SK-N-SH treated with all-trans-retinoic acid at 6 μM for 48 hours (cell line): ENCODE measurements around the gene WHRN.

Experiments used
- ATAC-seq: fragments of 200-7000 bp; cut with Tn5 transposase; 3 replicates; pipeline ENCODE4 v1.9.1; 2020; ENCODE audit warnings: mild to moderate bottlenecking, moderate library complexity
- ARNTL ChIP-seq: fragments of 450-650 bp; formaldehyde crosslinking; IDR thresholded peaks from 2 replicates; pipeline ENCODE4 v1.5.0; 2020; ENCODE audit warnings: low read depth, mild to moderate bottlenecking, moderate library complexity, borderline replicate concordance
- BACH2 ChIP-seq: fragments of 250-450 bp; sonication (Bioruptor Pico); IDR thresholded peaks from 2 replicates; pipeline ENCODE4 v1.9.0; 2021; ENCODE audit warnings: mild to moderate bottlenecking, borderline replicate concordance
- CREB5 ChIP-seq: fragments of 250-450 bp; sonication (Bioruptor Pico); IDR thresholded peaks from 2 replicates; pipeline ENCODE4 v1.5.1; 2020; ENCODE audit warnings: low read depth, mild to moderate bottlenecking, moderate library complexity
- CSDC2 ChIP-seq: fragments of 250-450 bp; sonication (Bioruptor Pico); IDR thresholded peaks from 2 replicates; pipeline ENCODE4 v1.5.0; 2020; ENCODE audit warnings: mild to moderate bottlenecking, moderate library complexity
- ESRRG ChIP-seq: fragments of 250-450 bp; sonication (Bioruptor Pico); IDR thresholded peaks from 2 replicates; pipeline ENCODE4 v1.6.1; 2021; ENCODE audit warnings: mild to moderate bottlenecking
- ISL1 ChIP-seq: fragments of 250-450 bp; sonication (Bioruptor Pico); IDR thresholded peaks from 2 replicates; pipeline ENCODE4 v2.1.2; 2022; ENCODE audit warnings: mild to moderate bottlenecking, moderate library complexity
- OSR1 ChIP-seq: fragments of 250-450 bp; sonication (Bioruptor Pico); IDR thresholded peaks from 2 replicates; pipeline ENCODE4 v1.8.0; 2022; ENCODE audit warnings: moderate library complexity, mild to moderate bottlenecking, inconsistent platforms
- PATZ1 ChIP-seq: fragments of 250-450 bp; sonication (Bioruptor Pico); IDR thresholded peaks from 2 replicates; pipeline ENCODE4 v1.8.0; 2020; ENCODE audit warnings: mild to moderate bottlenecking, moderate library complexity, borderline replicate concordance
- PPARA ChIP-seq: fragments of 250-450 bp; sonication (Bioruptor Pico); IDR thresholded peaks from 2 replicates; pipeline ENCODE4 v1.5.0; 2020; ENCODE audit warnings: mild to moderate bottlenecking, borderline replicate concordance
- RARB ChIP-seq: fragments of 250-450 bp; sonication (Bioruptor Pico); IDR thresholded peaks from 2 replicates; pipeline ENCODE4 v1.8.0; 2021; ENCODE audit warnings: mild to moderate bottlenecking, moderate library complexity
- SNAI2 ChIP-seq: fragments of 250-450 bp; sonication (Bioruptor Pico); IDR thresholded peaks from 2 replicates; pipeline ENCODE4 v1.5.0; 2020; ENCODE audit warnings: mild to moderate bottlenecking, moderate library complexity
- TCF4 ChIP-seq: fragments of 250-450 bp; sonication (Bioruptor Pico); IDR thresholded peaks from 2 replicates; pipeline ENCODE4 v1.8.0; 2021; ENCODE audit warnings: mild to moderate bottlenecking, moderate library complexity, borderline replicate concordance
- TSHZ2 ChIP-seq: fragments of 250-450 bp; sonication (Bioruptor Pico); IDR thresholded peaks from 2 replicates; pipeline ENCODE4 v1.5.0; 2020; ENCODE audit warnings: mild to moderate bottlenecking, moderate library complexity
- ZC3H10 ChIP-seq: fragments of 250-450 bp; sonication (Bioruptor Pico); IDR thresholded peaks from 2 replicates; pipeline ENCODE4 v1.5.1; 2021; ENCODE audit warnings: mild to moderate bottlenecking, moderate library complexity
- ZFP3 ChIP-seq: fragments of 250-450 bp; sonication (Bioruptor Pico); IDR thresholded peaks from 2 replicates; pipeline ENCODE4 v1.5.0; 2020; ENCODE audit warnings: mild to moderate bottlenecking, moderate library complexity
- ZFP30 ChIP-seq: fragments of 450-650 bp; formaldehyde crosslinking; IDR thresholded peaks from 2 replicates; pipeline ENCODE4 v1.5.0; 2022; ENCODE audit warnings: mild to moderate bottlenecking, moderate library complexity
- ZNF565 ChIP-seq: fragments of 450-650 bp; formaldehyde crosslinking; conservative IDR thresholded peaks from 2 replicates; pipeline ENCODE4 v1.5.0; 2020; ENCODE audit warnings: low read depth, mild to moderate bottlenecking, moderate library complexity
- ZNF70 ChIP-seq: fragments of 450-650 bp; formaldehyde crosslinking; IDR thresholded peaks from 2 replicates; pipeline ENCODE4 v1.5.0; 2020; ENCODE audit warnings: mild to moderate bottlenecking, moderate library complexity
- ZNF8 ChIP-seq: fragments of 450-650 bp; formaldehyde crosslinking; IDR thresholded peaks from 2 replicates; pipeline ENCODE4 v1.5.0; 2020; ENCODE audit warnings: mild to moderate bottlenecking, moderate library complexity
- TF ChIP-seq, protein P1 (sequence below): fragments of 250-450 bp; sonication (Bioruptor Pico); IDR thresholded peaks from 2 replicates; pipeline ENCODE4 v1.5.1; 2021; ENCODE audit warnings: mild to moderate bottlenecking, moderate library complexity

WHRN gene

GRCh38 chr9:114409103-114409780, 96.0 kb downstream of the WHRN start:
- ATAC-seq, result no peak
- no peak for TF ChIP-seq PATZ1 (CRISPR knock-in tag)
- no peak for TF ChIP-seq OSR1
- no peak for TF ChIP-seq ISL1 (CRISPR knock-in tag)
- no peak for TF ChIP-seq ZNF565 (CRISPR knock-in tag)
- no peak for TF ChIP-seq ZFP30 (CRISPR knock-in tag)

DNA sequence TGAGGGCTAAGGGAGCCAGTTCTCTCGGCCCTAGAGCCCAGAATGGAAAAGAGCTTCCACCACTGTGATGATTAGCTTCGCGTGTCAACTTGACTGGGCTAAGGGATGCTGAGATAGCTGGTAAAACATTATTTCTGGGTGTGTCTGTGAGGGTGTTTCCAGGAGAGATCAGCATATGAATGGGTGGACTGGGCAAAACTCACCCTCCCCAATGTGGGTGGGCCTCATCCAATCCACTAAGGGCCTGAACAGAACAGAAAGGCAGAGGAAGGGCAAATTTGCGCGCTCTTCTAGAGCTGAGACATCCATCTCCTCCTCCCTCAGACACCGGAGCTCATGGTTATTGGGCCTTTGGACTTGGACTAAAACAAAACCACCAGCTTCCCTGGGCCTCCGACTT, 96.6 kb downstream of the WHRN start:
- TF ChIP-seq OSR1 (no peak), ZFP3 (CRISPR knock-in tag) (no peak), BACH2 (CRISPR knock-in tag) (no peak), TSHZ2 (no peak), ZC3H10 (CRISPR knock-in tag) (no peak), ZNF565 (CRISPR knock-in tag) (no peak), TCF4 (CRISPR knock-in tag) (no peak), RARB (no peak), ISL1 (CRISPR knock-in tag) (no peak), ZNF8 (CRISPR knock-in tag) (no peak), ARNTL (no peak), PATZ1 (CRISPR knock-in tag) (no peak), SNAI2 (CRISPR knock-in tag) (no peak), CREB5 (CRISPR knock-in tag) (no peak), PPARA (CRISPR knock-in tag) (no peak), ZNF70 (no peak)
- TF ChIP-seq, protein P1, sequence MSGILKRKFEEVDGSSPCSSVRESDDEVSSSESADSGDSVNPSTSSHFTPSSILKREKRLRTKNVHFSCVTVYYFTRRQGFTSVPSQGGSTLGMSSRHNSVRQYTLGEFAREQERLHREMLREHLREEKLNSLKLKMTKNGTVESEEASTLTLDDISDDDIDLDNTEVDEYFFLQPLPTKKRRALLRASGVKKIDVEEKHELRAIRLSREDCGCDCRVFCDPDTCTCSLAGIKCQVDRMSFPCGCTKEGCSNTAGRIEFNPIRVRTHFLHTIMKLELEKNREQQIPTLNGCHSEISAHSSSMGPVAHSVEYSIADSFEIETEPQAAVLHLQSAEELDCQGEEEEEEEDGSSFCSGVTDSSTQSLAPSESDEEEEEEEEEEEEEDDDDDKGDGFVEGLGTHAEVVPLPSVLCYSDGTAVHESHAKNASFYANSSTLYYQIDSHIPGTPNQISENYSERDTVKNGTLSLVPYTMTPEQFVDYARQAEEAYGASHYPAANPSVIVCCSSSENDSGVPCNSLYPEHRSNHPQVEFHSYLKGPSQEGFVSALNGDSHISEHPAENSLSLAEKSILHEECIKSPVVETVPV (CRISPR knock-in tag), result no peak
- ATAC-seq, result no peak

DNA sequence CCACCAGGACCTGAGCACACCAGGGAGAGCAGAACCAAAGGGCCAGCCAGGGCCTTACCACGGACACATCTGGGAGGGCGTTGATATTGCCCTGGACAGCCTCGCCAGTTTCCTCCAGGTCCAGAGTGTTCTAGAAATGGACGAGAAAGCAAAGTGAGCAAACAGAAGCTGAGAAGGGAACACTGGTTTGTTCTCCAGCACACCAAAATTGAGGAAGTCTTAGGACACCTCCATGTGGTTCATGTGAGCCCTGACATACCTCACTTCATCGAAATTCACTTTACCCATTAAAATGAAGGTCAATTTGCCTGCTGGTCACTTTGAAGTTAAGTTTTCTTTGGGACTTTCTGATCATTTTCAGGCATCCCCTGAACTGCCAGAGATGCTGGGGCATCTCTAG, 97.4 kb downstream of the WHRN start:
- no peak for TF ChIP-seq TSHZ2
- no peak for TF ChIP-seq SNAI2 (CRISPR knock-in tag)
- no peak for TF ChIP-seq ZNF70
- no peak for TF ChIP-seq PPARA (CRISPR knock-in tag)
- no peak for TF ChIP-seq ZFP3 (CRISPR knock-in tag)
- no peak for TF ChIP-seq ZFP30 (CRISPR knock-in tag)
- TF ChIP-seq ZNF565 (CRISPR knock-in tag), result no peak
- TF ChIP-seq CSDC2 (CRISPR knock-in tag), result no peak
- TF ChIP-seq ESRRG (CRISPR knock-in tag), result no peak
- TF ChIP-seq BACH2 (CRISPR knock-in tag), result no peak
- no peak for ATAC-seq
